Lung (tissue), 12 donors: ENCODE measurements around the gene EGR1. TPM values are rescaled to one million over a fixed set of nuclear protein-coding genes. Genes with fewer than 3 reads are reported as not detected.

Experiments used
- ATAC-seq: fragments of 200-7000 bp; cut with Tn5 transposase; one replicate; pipeline ENCODE4 v1.9.1; 2020; ENCODE audit warnings: moderate number of reproducible peaks; ENCODE audit not compliant: insufficient read depth, low FRiP score
- DNase-seq, 3 donors: peaks; one replicate each; pipeline ENCODE4 v3.0.0-alpha.2; 2013 to 2017
- H3K27ac ChIP-seq, 2 donors: one replicate each; pipeline ENCODE4 v1.5.1; 2013; ENCODE audit warnings: mild to moderate bottlenecking in 2 of 2, moderate library complexity in 2 of 2, control low read depth in 1 of 2, inconsistent platforms in 1 of 2, low read depth in 1 of 2, low read length in 1 of 2
- H3K27me3 ChIP-seq, 3 donors: one replicate each; pipeline ENCODE4 v1.5.1; 2013; ENCODE audit warnings: low read length in 2 of 3; ENCODE audit not compliant: control insufficient read depth in 3 of 3, insufficient read depth in 3 of 3
- H3K36me3 ChIP-seq, 4 donors: one replicate each; pipeline ENCODE4 v1.5.1; 2013; ENCODE audit warnings: low read length in 4 of 4, mild to moderate bottlenecking in 1 of 4, moderate library complexity in 1 of 4; ENCODE audit not compliant: control insufficient read depth in 4 of 4, insufficient read depth in 4 of 4
- H3K4me1 ChIP-seq, 5 donors: one replicate each; pipeline ENCODE4 v1.5.1; 2013; ENCODE audit warnings: low read length in 5 of 5, mild to moderate bottlenecking in 2 of 5, moderate library complexity in 1 of 5; ENCODE audit not compliant: control insufficient read depth in 5 of 5, insufficient read depth in 5 of 5
- H3K4me3 ChIP-seq: one replicate; pipeline ENCODE4 v1.5.1; 2013; ENCODE audit warnings: mild to moderate bottlenecking, control low read depth, moderate library complexity
- H3K9ac ChIP-seq, 2 donors: one replicate each; pipeline ENCODE4 v1.5.1; 2013; ENCODE audit warnings: low read length in 2 of 2, control low read depth in 1 of 2; ENCODE audit not compliant: insufficient read depth in 1 of 2
- H3K9me3 ChIP-seq, 4 donors: one replicate each; pipeline ENCODE4 v1.5.1; 2013; ENCODE audit warnings: low read length in 3 of 4, mild to moderate bottlenecking in 1 of 4, moderate library complexity in 1 of 4; ENCODE audit not compliant: control insufficient read depth in 4 of 4, insufficient read depth in 3 of 4
- WGBS, 2 donors: extraction: QIAGEN DNeasy Blood & Tissue Kit; methylation state at CpG; one replicate each; pipeline ENCODE4 v1.1.7; 2013; 5-methylcytosine and 5-hydroxymethylcytosine counted together
- polyA plus RNA-seq, 2 donors: library from polyadenylated mRNA; stranded (reverse); fragments of 200-250 nt; gene quantifications; one replicate each; pipeline ENCODE4 v1.2.1, GENCODE V29; 2013
- total RNA-seq, 2 donors: library from RNA; depleted of rRNA in 1 of 2; stranded (reverse); fragments of >200 nt in 1 of 2; gene quantifications; one replicate each; pipeline ENCODE4 v1.2.1, GENCODE V29; 2014 to 2021
- TF ChIP-seq, protein P1 (sequence below): IDR thresholded peaks from 2 replicates; pipeline ENCODE4 v1.5.1; 2012; ENCODE audit warnings: mild to moderate bottlenecking; ENCODE audit errors: control extremely low read depth, extremely low read depth
- donor health status: control.
- donor health status: control.
- donor health status: Bipolar disorder and iron deficiency.
- donor health status: healthy.
- donor health status: DM: yes; HTN: yes; CAD: no.

Gene EGR1
- total and polyA plus RNA-seq, 4 donors, result 15.8 to 126 (median 30.7) TPM

GRCh38 chr5:138498376-138498775, 33.1 kb downstream of the EGR1 start:
- DNase-seq (peak in 2 of 3 donors; percentile 41 to 67), ATAC-seq (no peak)
- Histone ChIP-seq H3K27ac (no peak overlapping the region), H3K9ac (no peak overlapping the region), H3K4me1 (peaks cover 0 to 6% (median 1%) of the 10 kb centered on the region in 5 donors), H3K27me3 (no peaks in the 10 kb centered on the region), H3K36me3 (no peaks in the 10 kb centered on the region), H3K9me3 (no peaks in the 10 kb centered on the region), H3K4me3 (no peak overlapping the region)
- TF ChIP-seq, protein P1, sequence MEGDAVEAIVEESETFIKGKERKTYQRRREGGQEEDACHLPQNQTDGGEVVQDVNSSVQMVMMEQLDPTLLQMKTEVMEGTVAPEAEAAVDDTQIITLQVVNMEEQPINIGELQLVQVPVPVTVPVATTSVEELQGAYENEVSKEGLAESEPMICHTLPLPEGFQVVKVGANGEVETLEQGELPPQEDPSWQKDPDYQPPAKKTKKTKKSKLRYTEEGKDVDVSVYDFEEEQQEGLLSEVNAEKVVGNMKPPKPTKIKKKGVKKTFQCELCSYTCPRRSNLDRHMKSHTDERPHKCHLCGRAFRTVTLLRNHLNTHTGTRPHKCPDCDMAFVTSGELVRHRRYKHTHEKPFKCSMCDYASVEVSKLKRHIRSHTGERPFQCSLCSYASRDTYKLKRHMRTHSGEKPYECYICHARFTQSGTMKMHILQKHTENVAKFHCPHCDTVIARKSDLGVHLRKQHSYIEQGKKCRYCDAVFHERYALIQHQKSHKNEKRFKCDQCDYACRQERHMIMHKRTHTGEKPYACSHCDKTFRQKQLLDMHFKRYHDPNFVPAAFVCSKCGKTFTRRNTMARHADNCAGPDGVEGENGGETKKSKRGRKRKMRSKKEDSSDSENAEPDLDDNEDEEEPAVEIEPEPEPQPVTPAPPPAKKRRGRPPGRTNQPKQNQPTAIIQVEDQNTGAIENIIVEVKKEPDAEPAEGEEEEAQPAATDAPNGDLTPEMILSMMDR, result no peak
- 60 to 70% methylated on average over 4 of the region's 4 CpGs for WGBS, 2 donors

DNA sequence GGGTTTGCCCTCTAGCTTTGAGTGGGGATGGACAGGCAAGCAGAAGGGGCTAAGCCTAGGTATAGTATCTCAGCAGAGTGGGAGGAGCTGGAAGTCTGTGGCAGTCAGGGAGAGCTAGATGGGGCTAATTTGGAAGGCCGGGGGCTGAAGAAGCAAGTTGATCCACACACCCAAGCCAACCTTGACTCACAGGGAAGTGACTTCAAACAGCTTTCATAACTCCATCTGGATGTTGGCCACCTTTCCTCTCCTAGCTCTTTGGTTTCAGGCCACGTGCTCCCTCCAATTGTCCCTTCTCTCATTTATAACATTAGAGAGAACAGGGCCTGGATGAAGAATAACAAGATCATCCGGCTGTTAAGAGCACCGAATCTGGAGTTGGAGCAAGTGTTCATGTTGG, 36.8 kb downstream of the EGR1 start:
- DNase-seq (no peak), ATAC-seq (no peak)
- 65 to 86% methylated on average over 4 of the region's 4 CpGs for WGBS, 2 donors
- H3K9ac ChIP-seq, result no peak overlapping the region
- H3K4me1 ChIP-seq, result peaks cover 0 to 2% (median 0%) of the 10 kb centered on the region in 5 donors
- no peaks in the 10 kb centered on the region for H3K27me3 ChIP-seq
- H3K9me3 ChIP-seq, result no peaks in the 10 kb centered on the region
- no peak overlapping the region for H3K4me3 ChIP-seq
- no peak overlapping the region for H3K27ac ChIP-seq
- TF ChIP-seq, protein P1, result no peak
- peaks cover 0 to 3% (median 0%) of the 10 kb centered on the region in 4 donors for H3K36me3 ChIP-seq

DNA sequence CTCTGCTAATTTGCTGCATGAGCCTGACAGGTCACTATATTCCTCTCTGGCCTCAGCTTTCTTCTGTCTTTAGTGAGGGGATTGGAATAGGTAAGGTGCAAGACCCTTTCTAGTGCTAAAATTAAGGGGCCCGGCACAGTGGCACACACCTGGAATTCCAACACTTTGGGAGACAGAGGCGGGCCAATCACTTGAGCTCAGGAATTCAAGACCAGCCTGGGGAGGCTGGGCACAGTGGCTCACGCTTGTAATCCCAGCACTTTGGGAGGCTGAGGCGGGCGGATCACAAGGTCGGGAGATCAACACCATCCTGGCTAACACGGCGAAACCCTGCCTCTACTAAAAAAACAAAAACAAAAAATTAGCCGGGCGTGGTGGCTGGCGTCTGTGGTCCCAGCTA, 37.2 kb downstream of the EGR1 start:
- Histone ChIP-seq H3K27ac (no peak overlapping the region), H3K4me1 (peaks cover 0 to 2% (median 0%) of the 10 kb centered on the region in 5 donors), H3K9ac (no peak overlapping the region), H3K9me3 (no peaks in the 10 kb centered on the region), H3K4me3 (no peak overlapping the region), H3K36me3 (peaks cover 0 to 5% (median under 1%) of the 10 kb centered on the region in 4 donors), H3K27me3 (no peaks in the 10 kb centered on the region)
- 67 to 85% methylated on average over 11 of the region's 11 CpGs for WGBS, 2 donors
- no peak for DNase-seq
- ATAC-seq, result no peak
- TF ChIP-seq, protein P1, result no peak
